Measurements from ENCODE around the gene RBM18. TPM values are rescaled to one million over a fixed set of nuclear protein-coding genes. Genes with fewer than 3 reads are reported as not detected.
A peak's percentile ranks its signal among the peaks of the same experiment; 100 is the strongest.

RBM18 gene
- total RNA-seq, 1 donor from 2014 or later, result 6.5 TPM

GRCh38 chr9:122222791-122223190, 41.8 kb downstream of the RBM18 start:
- no peak for DNase-seq (ENCODE audit: low read depth in 2 of 2)

- DNase-seq (ENCODE audit: low read depth in 2 of 2), result no peak
Measured at GRCh38 chr9:122221183-122221811, 43.3 kb downstream of the RBM18 start.

GRCh38 chr9:122220673-122221182, 43.9 kb downstream of the RBM18 start:
- no peak for DNase-seq (ENCODE audit: low read depth in 2 of 2)

DNA sequence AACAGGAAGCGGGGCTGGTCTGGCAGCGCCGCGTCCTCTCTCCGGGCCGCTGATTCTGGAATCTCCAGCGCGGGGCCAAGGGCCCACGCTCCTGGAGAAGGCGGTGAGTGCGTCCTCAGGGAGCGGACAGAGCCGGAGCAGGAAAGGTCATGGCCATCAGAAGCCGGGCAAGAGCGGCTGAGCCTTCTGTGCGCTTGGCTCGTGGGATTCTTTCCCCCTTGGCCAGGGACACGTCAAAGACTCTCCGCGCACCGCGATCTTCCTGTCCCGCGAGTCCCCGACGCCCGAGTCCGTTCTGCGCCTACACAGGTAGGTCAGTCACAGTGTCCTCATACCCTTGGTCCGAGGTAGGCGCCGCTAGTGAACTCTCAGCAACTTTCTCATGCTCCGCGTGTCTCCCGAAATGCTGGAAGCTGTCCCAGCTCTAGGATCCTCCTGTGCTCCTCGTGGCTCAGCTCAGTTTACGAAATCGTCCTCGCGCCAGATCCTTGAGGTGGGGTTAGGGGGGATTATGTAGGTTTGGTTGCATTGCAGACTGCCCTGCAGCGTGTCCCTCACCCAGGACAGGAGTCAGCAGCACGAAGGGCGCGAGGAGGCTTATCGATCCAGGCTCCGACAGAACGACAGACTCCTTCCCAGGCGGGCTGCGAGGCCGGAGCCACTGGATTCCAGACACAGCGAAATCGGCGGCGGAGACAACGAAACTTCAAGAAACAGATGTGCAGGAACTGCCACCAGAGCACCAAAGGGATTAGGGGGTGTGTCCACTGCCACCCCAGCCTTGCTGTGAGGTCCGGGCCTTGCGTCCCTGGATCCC, 44.6 kb downstream of the RBM18 start:
- no peak for DNase-seq (ENCODE audit: low read depth in 2 of 2)

DNA sequence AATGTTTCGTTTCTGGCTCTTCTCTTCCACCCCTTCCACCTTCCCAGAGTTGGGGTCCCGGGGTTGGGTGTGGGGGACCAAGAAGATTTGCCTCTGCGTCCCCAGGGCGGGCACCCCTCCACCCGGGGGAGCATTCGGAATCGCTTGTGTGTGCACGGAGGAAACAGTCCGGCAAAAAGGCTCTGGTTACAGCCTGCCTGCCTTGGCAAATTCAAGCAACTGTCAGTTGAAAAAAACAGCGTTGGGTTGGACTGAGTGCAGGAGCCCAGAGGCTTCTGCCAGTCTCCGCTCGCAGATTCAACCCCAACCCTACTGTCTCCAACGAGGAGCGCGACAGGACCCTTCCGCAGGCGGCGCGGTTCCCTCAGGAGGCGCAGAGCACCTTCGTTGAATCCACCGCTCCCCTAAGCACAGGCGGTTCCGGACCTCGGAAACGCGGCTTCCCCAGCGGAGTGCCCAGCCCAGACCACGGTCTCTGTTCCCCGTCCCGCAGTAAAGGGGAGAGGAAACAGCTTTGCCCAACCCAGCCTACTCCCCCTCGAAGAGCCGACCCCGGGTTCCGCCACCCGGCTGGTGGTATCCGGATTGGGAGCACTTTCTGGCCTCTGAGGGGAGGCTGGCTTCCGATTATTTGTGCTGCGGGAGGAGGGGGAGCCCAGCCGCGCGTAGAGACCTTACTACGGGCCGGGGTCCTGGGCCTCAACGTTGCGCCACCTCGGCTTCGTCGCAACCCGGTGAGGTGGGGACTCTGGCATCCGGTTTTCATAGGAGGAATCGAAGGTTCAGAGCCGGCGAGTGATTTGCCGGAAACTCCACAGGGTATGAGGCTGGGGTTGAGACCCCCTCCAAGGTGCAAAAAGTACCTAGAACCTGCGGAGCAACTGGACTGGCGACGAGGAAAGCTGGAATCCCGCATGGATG, 45.4 kb downstream of the RBM18 start:
- DNase-seq (ENCODE audit: low read depth in 2 of 2), result peak; percentile 30 to 37

DNA sequence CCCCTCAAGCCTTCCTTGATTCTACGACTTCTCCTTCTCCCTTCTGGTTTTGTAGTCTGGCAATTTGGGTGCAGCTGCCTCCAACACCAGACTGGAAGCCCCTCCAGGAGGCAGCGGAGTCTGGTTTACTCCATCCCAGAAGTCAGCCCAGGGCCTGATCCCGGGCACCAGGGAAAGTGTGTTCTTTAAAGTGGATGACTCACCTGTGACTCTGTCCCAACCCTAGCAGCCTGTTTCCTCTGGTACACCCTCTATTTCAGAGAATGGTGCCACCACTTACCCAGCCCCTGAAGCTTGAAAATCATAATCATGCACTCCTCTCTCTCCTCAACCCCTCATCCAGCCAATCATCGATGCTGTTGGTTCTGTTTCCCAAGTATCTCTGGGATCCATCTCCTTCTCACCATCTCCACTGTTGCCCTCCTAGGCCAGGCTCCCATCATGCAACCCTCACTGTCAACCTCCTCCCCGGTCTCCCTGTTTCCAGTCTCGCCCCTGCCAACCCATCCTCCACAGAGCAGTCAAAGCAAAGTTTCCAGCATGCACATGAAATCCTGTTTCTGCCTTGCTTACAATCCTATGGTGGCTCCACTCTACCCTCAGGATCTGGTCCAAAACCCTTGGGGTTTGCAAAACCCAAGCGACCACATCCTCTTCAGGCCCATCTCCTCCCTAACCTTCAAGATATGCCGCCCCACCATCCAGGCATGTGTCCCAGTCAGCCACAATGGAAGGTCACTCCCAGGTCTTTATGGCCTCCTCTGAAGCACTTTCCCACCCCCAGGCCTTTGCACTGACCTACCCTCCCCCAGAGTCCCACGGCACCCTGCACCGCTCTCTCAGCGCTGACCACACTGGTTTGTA, 46.3 kb downstream of the RBM18 start:
- DNase-seq (ENCODE audit: low read depth in 2 of 2), result no peak

GRCh38 chr9:122217640-122218039, 47.0 kb downstream of the RBM18 start:
- DNase-seq (ENCODE audit: low read depth in 2 of 2), result no peak

DNA sequence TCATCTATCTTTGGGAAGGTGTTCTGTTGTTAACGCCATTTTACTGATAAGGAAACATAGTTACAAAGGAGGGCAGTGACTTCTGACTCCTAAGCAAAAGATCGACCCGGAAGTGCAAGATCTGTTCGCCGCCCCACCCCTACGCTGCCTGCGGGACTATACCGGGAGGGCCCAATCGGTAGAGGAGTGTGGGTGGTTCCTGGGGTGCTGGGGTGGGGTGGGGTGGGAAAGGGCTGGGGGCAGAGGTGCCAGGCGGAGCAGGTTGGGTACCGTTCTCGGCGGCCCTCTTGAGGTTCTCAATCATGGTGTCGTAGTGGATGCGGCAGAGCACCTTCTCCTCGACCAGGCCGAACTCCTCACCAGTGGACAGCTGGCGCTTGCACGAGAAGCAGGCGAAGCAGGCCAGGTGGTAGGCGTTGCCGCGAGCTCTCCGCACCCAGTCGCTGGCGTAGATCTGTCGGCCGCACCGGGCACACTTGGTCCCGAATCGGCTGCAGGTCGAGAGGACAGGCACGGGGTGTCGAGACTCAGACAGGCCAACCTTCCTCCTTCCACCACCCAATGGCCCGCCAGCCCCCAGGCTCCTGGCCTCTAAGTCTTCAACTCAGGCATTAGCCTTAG, 47.7 kb downstream of the RBM18 start:
- no peak for DNase-seq (ENCODE audit: low read depth in 2 of 2)

DNA sequence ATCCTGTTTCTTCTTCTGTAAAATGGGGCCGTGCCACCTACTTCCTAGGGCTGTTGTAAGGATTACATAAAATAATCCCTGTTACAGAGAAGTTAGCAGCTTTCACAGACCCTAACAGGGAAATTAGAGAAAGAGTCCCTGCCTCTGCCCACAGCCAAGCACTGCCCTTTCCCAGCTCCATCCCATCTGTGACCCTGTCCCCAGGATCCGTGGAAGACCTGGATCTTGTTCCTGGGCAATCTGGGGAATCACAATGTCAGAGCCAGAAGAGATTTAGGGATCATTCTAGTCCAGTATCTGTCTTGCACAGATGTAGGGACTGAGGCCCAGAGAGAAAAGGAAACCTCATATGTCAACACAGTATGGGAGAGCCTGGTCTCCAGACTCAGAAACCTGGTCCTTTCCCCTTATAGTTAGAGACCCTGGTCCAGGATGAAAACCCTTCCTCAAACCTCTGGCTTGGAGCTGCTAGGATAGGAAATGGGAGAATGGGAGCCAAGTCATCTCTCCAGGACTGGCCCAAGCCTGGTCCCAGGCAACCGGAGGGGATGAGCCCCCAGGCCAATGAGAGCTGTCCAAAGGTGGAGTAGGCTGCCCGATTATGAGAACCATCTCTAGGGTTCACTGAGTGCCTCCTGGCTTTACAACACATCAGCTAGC, 48.4 kb downstream of the RBM18 start:
- no peak for DNase-seq (ENCODE audit: low read depth in 2 of 2)

DNA sequence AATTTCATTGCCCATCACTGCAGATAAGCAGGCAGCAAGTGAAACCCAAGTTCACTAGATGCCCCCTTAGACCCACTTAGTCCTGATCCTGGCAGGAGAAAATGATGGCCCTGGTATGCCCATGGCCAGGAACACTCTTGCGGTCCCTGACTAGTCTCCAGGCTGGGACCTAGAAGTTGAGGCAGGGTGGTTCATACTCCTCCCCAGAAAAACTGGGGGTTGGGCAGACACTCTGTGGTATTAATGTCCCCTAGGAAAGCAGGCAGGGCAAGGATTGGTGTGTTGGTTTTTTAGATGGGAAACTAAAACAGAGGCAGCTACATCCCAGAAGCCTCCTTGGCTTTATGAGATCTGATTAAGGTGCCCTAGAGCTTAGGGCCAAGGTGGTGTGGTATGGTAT, 49.0 kb downstream of the RBM18 start:
- no peak for DNase-seq (ENCODE audit: low read depth in 2 of 2)

GRCh38 chr9:122214507-122214906, 50.1 kb downstream of the RBM18 start:
- DNase-seq (ENCODE audit: low read depth in 2 of 2), result no peak

DNA sequence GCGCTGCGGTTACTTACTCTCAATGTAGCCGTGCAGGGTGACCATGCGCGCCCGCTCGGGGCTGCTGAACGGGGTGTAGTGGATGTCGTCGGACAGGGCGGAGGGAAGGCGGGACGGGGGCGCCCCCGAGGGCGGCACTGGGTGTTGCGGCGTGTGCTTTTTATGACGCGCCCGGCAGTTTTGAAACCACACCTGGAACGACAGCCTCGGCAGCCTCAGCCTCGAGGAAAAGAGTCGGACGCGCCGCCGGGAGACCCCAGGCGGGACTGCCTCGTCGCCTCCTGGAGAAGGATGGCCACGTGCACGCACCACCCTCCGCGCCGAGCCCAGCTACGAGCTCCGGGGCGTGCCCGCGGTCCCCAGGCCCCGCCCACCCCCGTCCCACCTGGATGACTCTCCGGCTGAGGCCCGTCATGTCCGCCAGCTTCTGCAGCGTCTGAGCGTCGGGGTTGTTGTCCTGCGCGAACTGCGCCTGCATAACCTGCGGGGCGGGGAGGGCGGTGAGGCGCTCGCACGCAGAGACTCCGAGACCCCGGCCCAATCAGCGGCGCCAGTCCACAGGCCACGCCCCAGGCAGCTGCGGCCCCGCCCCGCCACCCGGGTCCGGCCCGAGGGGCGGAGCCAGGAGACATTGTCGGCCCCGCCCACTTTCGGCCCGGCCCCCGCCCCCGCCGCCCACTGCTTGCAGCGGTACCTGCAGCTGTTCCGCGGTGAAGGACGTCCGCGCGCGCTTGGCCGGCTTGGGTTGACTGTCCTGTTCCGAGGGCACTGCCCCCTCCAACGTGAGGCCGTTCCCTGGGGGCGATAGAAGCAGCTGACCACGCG, 50.8 kb downstream of the RBM18 start:
- peak in 1 of 2 donors; percentile 61 for DNase-seq (ENCODE audit: low read depth in 2 of 2)

- no peak for DNase-seq (ENCODE audit: low read depth in 2 of 2)
Measured at GRCh38 chr9:122213102-122213588, 51.5 kb downstream of the RBM18 start.

GRCh38 chr9:122212473-122213004, 52.1 kb downstream of the RBM18 start:
- DNase-seq (ENCODE audit: low read depth in 2 of 2), result no peak

DNA sequence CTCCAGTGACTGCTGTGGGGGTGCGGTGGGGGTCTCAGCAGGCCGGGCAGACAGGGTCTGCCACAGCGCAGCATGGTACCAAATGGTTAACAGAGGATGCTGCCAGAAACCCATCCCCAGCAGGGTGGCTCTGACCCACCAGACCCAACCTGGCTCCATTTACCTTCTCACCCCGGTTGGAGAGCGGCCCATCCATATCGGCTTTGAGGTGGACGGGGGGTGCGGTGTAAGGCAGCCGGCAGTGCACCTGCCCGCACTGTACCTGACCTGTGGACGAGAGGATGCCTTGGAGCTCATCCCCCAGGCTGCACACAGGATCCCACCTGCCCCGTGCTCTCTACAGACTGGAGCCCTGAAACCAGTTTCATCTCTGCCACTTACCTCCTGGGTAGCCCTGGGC, 55.2 kb downstream of the RBM18 start:
- no peak for DNase-seq (ENCODE audit: low read depth in 2 of 2)

GRCh38 chr9:122207096-122207495, 57.5 kb downstream of the RBM18 start:
- DNase-seq (ENCODE audit: low read depth in 2 of 2), result no peak

- DNase-seq (ENCODE audit: low read depth in 2 of 2), result no peak
Measured at GRCh38 chr9:122206118-122207046, 58.3 kb downstream of the RBM18 start.
